Astrocyte of the spinal cord (primary cell): ENCODE data around the gene PGF.
A peak's percentile ranks its signal among the peaks of the same experiment; 100 is the strongest.

ENCODE experiments used
- DNase-seq: peaks from one replicate; pipeline ENCODE4 v3.0.0; 2011; ENCODE audit warnings: low read depth, low spot score
- H3K4me3 ChIP-seq: 2 replicates; pipeline ENCODE4 v1.5.1; 2011; ENCODE audit warnings: low read depth, mild to moderate bottlenecking, low read length, moderate library complexity
- CTCF ChIP-seq: IDR thresholded peaks from 2 replicates; pipeline ENCODE4 v1.5.1; 2012; ENCODE audit warnings: low read depth, mild to moderate bottlenecking, low read length, inconsistent platforms
- in situ Hi-C: cut with HindIII; loops from 2 replicates; pipeline ENCODE4 v1.10.0; 2017; ENCODE audit warnings: low sequenced_read_pairs

The PGF gene

GRCh38 chr14:74897642-74898041 is 57.8 kb downstream of the PGF start:
- TF ChIP-seq CTCF, result no peak

GRCh38 chr14:74896400-74896799 is 59.0 kb downstream of the PGF start:
- TF ChIP-seq CTCF, result no peak
- in situ Hi-C loops, result no loop called here
- no peak for DNase-seq

More at GRCh38 chr14:74897642-74898041, 57.8 kb downstream of the PGF start:
- no peak for DNase-seq
- in situ Hi-C loops, result no loop called here
- no peak overlapping the region for H3K4me3 ChIP-seq

GRCh38 chr14:74893614-74894091 is 61.7 kb downstream of the PGF start:
- no peak for TF ChIP-seq CTCF
- no peak overlapping the region for H3K4me3 ChIP-seq
- DNase-seq, result no peak
- in situ Hi-C loops, result no loop called here

More at GRCh38 chr14:74896400-74896799, 59.0 kb downstream of the PGF start:
- no peak overlapping the region for H3K4me3 ChIP-seq

- in situ Hi-C loops, result no loop called here
- H3K4me3 ChIP-seq, result no peak overlapping the region
- no peak for TF ChIP-seq CTCF
- no peak for DNase-seq
These were observed 62.7 kb downstream of the PGF start for GRCh38 chr14:74892745-74893144.

GRCh38 chr14:74891870-74892269 is 63.5 kb downstream of the PGF start:
- no peak for TF ChIP-seq CTCF
- DNase-seq, result peak; percentile 20
- in situ Hi-C loops, result no loop called here
- H3K4me3 ChIP-seq, result no peak overlapping the region
